Measurements from ENCODE around the gene GLE1.

- no peak for TF ChIP-seq CTCF (IDR thresholded peaks at IDR 0.05; ENCODE audit: insufficient read depth, low read length)
- no peak for TF ChIP-seq GABPA (IDR thresholded peaks at IDR 0.05; ENCODE audit: low read depth)
- TF ChIP-seq, protein P1, sequence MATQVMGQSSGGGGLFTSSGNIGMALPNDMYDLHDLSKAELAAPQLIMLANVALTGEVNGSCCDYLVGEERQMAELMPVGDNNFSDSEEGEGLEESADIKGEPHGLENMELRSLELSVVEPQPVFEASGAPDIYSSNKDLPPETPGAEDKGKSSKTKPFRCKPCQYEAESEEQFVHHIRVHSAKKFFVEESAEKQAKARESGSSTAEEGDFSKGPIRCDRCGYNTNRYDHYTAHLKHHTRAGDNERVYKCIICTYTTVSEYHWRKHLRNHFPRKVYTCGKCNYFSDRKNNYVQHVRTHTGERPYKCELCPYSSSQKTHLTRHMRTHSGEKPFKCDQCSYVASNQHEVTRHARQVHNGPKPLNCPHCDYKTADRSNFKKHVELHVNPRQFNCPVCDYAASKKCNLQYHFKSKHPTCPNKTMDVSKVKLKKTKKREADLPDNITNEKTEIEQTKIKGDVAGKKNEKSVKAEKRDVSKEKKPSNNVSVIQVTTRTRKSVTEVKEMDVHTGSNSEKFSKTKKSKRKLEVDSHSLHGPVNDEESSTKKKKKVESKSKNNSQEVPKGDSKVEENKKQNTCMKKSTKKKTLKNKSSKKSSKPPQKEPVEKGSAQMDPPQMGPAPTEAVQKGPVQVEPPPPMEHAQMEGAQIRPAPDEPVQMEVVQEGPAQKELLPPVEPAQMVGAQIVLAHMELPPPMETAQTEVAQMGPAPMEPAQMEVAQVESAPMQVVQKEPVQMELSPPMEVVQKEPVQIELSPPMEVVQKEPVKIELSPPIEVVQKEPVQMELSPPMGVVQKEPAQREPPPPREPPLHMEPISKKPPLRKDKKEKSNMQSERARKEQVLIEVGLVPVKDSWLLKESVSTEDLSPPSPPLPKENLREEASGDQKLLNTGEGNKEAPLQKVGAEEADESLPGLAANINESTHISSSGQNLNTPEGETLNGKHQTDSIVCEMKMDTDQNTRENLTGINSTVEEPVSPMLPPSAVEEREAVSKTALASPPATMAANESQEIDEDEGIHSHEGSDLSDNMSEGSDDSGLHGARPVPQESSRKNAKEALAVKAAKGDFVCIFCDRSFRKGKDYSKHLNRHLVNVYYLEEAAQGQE (IDR thresholded peaks at IDR 0.05; ENCODE audit: insufficient replicate concordance, low read depth): no peak
- no peak for TF ChIP-seq SPI1 (IDR thresholded peaks at IDR 0.05; ENCODE audit: borderline replicate concordance, low read depth)
Measured at GRCh38 chr9:128493424-128493823, 11.1 kb upstream of the GLE1 start.

Measured in HL-60 (cell line).